ENCODE results near the gene S100A7A.

- TF ChIP-seq CTCF (IDR thresholded peaks at IDR 0.05) (no peak), POLR2A (IDR thresholded peaks at IDR 0.05) (no peak), EP300 (IDR thresholded peaks at IDR 0.05) (no peak), POLR2AphosphoS5 (IDR thresholded peaks at IDR 0.05) (no peak)
These were observed 10.5 kb downstream of the S100A7A start for GRCh38 chr1:153426809-153427208.
